ENCODE results near the gene LMF1. TPM values are rescaled to one million over a fixed set of nuclear protein-coding genes. Genes with fewer than 3 reads are reported as not detected.

The LMF1 gene
- total RNA-seq, 4 donors from 2014 or later, result 7.7 to 15.8 (median 10.2) TPM

GRCh38 chr16:912322-912683 lies 58.5 kb downstream of the LMF1 start:
- Histone ChIP-seq H3K4me1 (no peaks in the 10 kb centered on the region), H3K27ac (no peak overlapping the region), H3K9me3 (no peaks in the 10 kb centered on the region), H3K4me3 (no peak overlapping the region), H3K27me3 (no peaks in the 10 kb centered on the region), H3K36me3 (peaks cover 0 to 29% of the 10 kb centered on the region in 2 donors)
- ATAC-seq (no peak), DNase-seq (no peak)
- in situ Hi-C loops (cut with MboI; ENCODE audit: low sequenced_read_pairs in 4 of 4), result no loop called here
- TF ChIP-seq CTCF (IDR thresholded peaks at IDR 0.05 in 4 of 5, conservative IDR thresholded peaks at IDR 0.05 in 1 of 5), result no peak
- intact Hi-C loops (cut with DNase I; ENCODE audit: low total_unique reads), result no loop called here

DNA sequence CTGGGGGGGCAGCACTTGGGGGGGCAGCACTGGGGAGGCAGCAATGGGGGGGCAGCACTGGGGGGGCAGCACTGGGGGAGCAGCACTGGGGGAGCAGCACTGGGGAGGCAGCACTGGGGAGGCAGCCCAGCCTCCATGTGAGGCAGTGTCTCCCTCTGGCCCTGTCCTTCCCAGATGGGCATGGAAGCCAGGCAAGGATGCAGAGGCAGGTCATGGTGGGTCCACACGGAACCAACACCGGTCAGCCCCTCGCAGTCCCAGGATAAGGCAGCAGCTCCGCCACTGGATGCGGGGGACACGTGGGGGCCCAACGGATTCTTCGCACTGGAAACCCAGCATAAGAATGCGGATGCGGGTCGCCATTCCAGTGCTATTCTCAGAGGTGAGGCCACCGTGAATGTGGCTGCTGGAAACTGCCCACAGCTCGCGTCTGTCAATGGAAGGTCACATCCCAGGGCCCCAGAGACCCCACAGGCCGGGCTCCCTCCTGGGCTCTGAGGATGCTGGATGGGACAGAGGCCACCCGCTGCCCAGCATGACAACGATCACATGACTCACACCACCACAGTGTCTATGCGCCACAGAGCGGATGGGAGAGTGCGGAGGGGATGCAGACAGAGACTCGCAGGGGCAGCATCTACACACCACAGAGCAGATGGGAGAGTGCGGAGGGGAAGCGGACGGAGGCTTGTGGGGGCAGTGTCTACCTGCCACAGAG lies 59.0 kb downstream of the LMF1 start:
- Histone ChIP-seq H3K36me3 (peaks cover 0 to 35% of the 10 kb centered on the region in 2 donors), H3K4me1 (no peaks in the 10 kb centered on the region), H3K4me3 (no peak overlapping the region), H3K27ac (no peak overlapping the region), H3K9me3 (no peaks in the 10 kb centered on the region), H3K27me3 (no peaks in the 10 kb centered on the region)
- in situ Hi-C loops (cut with MboI; ENCODE audit: low sequenced_read_pairs in 4 of 4), result no loop called here
- DNase-seq (no peak), ATAC-seq (no peak)
- TF ChIP-seq CTCF (IDR thresholded peaks at IDR 0.05 in 4 of 5, conservative IDR thresholded peaks at IDR 0.05 in 1 of 5) (no peak), POLR2A (IDR thresholded peaks at IDR 0.05) (no peak)
- intact Hi-C loops (cut with DNase I; ENCODE audit: low total_unique reads), result no loop called here

DNA sequence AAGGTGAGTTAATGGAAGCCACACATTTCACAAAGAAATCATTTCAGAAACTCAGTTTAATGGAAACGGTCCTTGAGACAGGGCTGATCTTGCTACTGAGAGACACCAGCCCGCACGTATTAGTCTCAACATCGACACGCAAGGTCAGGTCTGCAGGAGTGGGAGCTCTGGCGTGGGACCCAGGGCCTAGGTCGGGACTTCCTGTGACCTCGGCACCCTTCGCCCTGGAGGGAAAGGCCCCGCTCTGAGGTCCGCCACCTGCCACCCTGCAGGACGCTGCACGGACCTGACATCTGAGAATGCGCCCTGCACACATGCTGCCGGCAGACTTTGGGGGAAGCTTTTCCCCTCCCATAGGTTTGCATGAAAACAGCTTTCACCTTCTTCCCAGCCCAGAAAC lies 59.7 kb downstream of the LMF1 start:
- in situ Hi-C loops (cut with MboI; ENCODE audit: low sequenced_read_pairs in 4 of 4), result no loop called here
- no peaks in the 10 kb centered on the region for H3K4me1 ChIP-seq

GRCh38 chr16:910181-910580 lies 60.6 kb downstream of the LMF1 start:
- H3K9me3 ChIP-seq, result no peaks in the 10 kb centered on the region
- intact Hi-C loops (cut with DNase I; ENCODE audit: low total_unique reads) (no loop called here), in situ Hi-C loops (cut with MboI; ENCODE audit: low sequenced_read_pairs in 4 of 4) (no loop called here)
- H3K4me1 ChIP-seq, result no peaks in the 10 kb centered on the region
- no peak for TF ChIP-seq CTCF (IDR thresholded peaks at IDR 0.05 in 4 of 5, conservative IDR thresholded peaks at IDR 0.05 in 1 of 5)
- no peak for TF ChIP-seq POLR2A (IDR thresholded peaks at IDR 0.05)
- no peak for DNase-seq
- H3K27ac ChIP-seq, result no peak overlapping the region
- no peak for ATAC-seq
- no peak overlapping the region for H3K4me3 ChIP-seq
- peaks cover 0 to 45% of the 10 kb centered on the region in 2 donors for H3K36me3 ChIP-seq
- H3K27me3 ChIP-seq, result no peaks in the 10 kb centered on the region

More for the DNA sequence above, 59.7 kb downstream of the LMF1 start:
- ATAC-seq (no peak), DNase-seq (no peak)
- Histone ChIP-seq H3K4me3 (no peak overlapping the region), H3K36me3 (peaks cover 0 to 41% of the 10 kb centered on the region in 2 donors), H3K27ac (no peak overlapping the region), H3K9me3 (no peaks in the 10 kb centered on the region), H3K27me3 (no peaks in the 10 kb centered on the region)
- TF ChIP-seq POLR2A (IDR thresholded peaks at IDR 0.05) (no peak), CTCF (IDR thresholded peaks at IDR 0.05 in 4 of 5, conservative IDR thresholded peaks at IDR 0.05 in 1 of 5) (no peak)
- intact Hi-C loops (cut with DNase I; ENCODE audit: low total_unique reads), result no loop called here
